Measurements from ENCODE around the gene COLGALT1. TPM values are rescaled to one million over a fixed set of nuclear protein-coding genes. Genes with fewer than 3 reads are reported as not detected.
A peak's percentile ranks its signal among the peaks of the same experiment; 100 is the strongest.
"Not testable (repeated sequence)": the region's sequence is repeated elsewhere in the genome, so short reads cannot be mapped to it uniquely, and the experiment has no call there.

COLGALT1 gene
- polyA plus RNA-seq, 1 experiment, result 89.0 TPM

DNA sequence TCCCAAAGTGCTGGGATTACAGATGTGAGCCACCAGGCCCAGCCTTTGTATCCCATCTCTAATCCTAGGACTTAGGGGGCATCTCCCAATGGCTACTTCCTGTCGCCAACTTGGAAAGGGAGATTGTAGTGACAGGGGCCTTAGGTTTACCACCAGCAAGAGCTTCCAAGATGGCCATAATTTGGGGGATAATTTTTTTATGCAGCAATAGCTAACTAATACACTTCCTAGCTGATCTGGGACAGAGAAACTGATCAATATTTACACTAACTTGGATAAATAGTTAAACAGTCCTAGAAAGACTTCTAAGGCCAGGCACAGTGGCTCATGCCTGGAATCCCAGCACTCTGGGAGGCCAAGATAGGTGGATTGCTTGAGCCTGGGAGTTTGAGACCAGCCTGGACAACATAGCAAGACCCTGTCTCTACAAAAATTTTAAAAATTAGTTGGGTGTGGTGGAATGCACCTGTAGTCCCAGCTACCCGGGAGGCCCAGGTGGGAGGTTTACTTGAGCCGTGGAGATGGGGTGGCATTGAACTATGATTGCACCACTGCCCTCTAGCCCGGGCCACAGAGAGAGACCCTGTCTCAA is 5.3 kb upstream of the COLGALT1 start:
- Histone ChIP-seq H3K4me3 (ENCODE audit: low read depth, low read length) (no peak overlapping the region), H3K9me3 (ENCODE audit: control insufficient read depth, insufficient read depth, low read length) (no peaks in the 10 kb centered on the region; the same call in none of the 2 replicates), H3K27me3 (ENCODE audit: control insufficient read depth, insufficient read depth, low read length) (no peaks in the 10 kb centered on the region), H3K27ac (ENCODE audit: low read depth, low read length) (no peak overlapping the region)
- TF ChIP-seq, protein P1, sequence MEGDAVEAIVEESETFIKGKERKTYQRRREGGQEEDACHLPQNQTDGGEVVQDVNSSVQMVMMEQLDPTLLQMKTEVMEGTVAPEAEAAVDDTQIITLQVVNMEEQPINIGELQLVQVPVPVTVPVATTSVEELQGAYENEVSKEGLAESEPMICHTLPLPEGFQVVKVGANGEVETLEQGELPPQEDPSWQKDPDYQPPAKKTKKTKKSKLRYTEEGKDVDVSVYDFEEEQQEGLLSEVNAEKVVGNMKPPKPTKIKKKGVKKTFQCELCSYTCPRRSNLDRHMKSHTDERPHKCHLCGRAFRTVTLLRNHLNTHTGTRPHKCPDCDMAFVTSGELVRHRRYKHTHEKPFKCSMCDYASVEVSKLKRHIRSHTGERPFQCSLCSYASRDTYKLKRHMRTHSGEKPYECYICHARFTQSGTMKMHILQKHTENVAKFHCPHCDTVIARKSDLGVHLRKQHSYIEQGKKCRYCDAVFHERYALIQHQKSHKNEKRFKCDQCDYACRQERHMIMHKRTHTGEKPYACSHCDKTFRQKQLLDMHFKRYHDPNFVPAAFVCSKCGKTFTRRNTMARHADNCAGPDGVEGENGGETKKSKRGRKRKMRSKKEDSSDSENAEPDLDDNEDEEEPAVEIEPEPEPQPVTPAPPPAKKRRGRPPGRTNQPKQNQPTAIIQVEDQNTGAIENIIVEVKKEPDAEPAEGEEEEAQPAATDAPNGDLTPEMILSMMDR (IDR thresholded peaks at IDR 0.05; ENCODE audit: low read depth, low read length), result no peak
- DNase-seq (ENCODE audit: low read depth, low spot score), result no peak
- POLR2A ChIA-PET, result interaction anchor here (0.6 kb wide), 1 partner anchor 39 kb away, joined by 5 read pairs; no protein-coding TSS in a partner anchor
- CTCF ChIA-PET, result no interaction called here

DNA sequence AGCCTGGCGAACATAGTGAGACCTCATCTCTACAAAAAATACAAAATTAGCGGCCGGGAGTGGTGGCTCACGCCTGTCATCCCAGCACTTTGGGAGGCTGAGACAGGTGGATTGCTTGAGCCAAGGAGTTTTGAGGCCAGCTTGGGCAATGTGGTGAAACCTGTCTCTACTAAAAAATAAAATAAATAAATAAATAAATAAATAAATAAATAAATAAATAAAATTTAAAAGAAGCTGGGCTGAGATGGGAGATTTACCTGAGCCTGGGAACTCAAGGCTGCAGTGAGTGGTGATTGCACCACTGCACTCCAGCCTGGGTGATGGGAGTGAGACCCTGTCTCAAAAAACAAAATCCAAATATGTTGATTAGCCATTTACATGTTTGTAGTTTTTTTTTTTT is 2.7 kb upstream of the COLGALT1 start:
- ChIA-PET POLR2A (interaction anchor here (1.0 kb wide), 1 partner anchor 8 kb away, joined by 4 read pairs; no protein-coding TSS in a partner anchor), CTCF (interaction anchor here (0.8 to 1.3 kb wide), 2 partner anchors 21 to 57 kb away, joined by 3 to 5 read pairs; no protein-coding TSS in a partner anchor)
- H3K4me3 ChIP-seq (ENCODE audit: low read depth, low read length); H3K27me3 ChIP-seq (ENCODE audit: control insufficient read depth, insufficient read depth, low read length); DNase-seq (ENCODE audit: low read depth, low spot score); H3K27ac ChIP-seq (ENCODE audit: low read depth, low read length); H3K9me3 ChIP-seq (ENCODE audit: control insufficient read depth, insufficient read depth, low read length): not testable (repeated sequence)

DNA sequence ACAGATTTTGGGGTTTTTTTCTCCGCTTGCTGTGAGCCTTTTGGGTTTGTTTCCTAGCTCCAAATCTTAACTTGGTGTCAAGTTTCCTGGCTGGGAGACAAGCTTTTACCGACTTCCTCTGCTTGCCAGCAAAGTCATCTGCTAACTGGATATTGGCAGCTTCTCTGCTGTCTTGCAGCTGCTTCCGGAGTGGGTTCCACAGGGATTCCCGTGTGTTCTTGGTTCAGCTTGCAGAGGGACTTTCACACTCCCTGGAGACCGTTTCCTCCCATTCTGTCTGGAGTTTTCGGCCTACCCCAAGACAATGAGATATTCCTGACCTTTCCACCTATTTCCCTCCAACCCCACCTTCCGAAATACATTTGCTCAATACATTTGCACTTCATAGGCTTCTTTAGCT is 2.2 kb upstream of the COLGALT1 start:
- H3K4me3 ChIP-seq (ENCODE audit: low read depth, low read length), result peak overlapping the region; percentile 22
- TF ChIP-seq, protein P1 (IDR thresholded peaks at IDR 0.05; ENCODE audit: low read depth, low read length), result no peak
- no peaks in the 10 kb centered on the region; the same call in none of the 2 replicates for H3K9me3 ChIP-seq (ENCODE audit: control insufficient read depth, insufficient read depth, low read length)
- POLR2A ChIA-PET, result interaction anchor here (0.6 to 1.0 kb wide), 3 partner anchors 8 to 394 kb away, joined by 4 to 8 read pairs (median 4); no protein-coding TSS in a partner anchor
- DNase-seq (ENCODE audit: low read depth, low spot score), result peak; percentile 79
- peak overlapping the region; percentile 61 for H3K27ac ChIP-seq (ENCODE audit: low read depth, low read length)
- CTCF ChIA-PET, result interaction anchor here (1.3 kb wide), 1 partner anchor 20 kb away, joined by 5 read pairs; no protein-coding TSS in a partner anchor
- H3K27me3 ChIP-seq (ENCODE audit: control insufficient read depth, insufficient read depth, low read length), result no peaks in the 10 kb centered on the region

DNA sequence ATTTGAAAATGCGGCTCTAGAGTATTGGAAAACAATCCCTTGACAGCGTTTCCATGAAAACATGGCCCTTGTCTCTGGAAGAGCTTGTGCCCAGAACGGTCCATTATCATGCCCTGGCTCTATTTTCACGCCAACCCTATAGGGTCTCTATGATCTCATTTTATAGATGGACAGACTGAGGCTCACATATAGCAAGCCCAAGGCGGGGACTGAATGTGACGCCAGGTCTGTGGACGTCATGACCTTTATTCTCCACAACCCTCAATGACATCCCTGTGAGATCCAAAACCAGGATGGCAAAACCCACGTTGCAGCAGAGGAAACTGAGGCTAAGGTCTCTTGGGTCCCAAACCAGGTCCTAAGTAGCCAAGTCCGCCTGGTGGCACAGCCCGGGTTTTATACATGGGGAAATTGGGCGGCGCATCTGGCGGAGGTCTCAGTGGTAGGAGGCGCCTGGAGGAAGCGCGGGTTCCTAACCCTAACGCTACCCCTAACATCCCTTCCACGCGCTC is 425 bp upstream of the COLGALT1 start:
- Histone ChIP-seq H3K9me3 (ENCODE audit: control insufficient read depth, insufficient read depth, low read length) (no peaks in the 10 kb centered on the region; the same call in 1 of the 2 replicates), H3K27me3 (ENCODE audit: control insufficient read depth, insufficient read depth, low read length) (no peaks in the 10 kb centered on the region), H3K27ac (ENCODE audit: low read depth, low read length) (no peak overlapping the region), H3K4me3 (ENCODE audit: low read depth, low read length) (peak overlapping the region; percentile 56)
- POLR2A ChIA-PET, result no interaction called here
- TF ChIP-seq, protein P1 (IDR thresholded peaks at IDR 0.05; ENCODE audit: low read depth, low read length), result no peak
- CTCF ChIA-PET, result interaction anchor here (0.8 kb wide), 1 partner anchor 13 kb away, joined by 3 read pairs; no protein-coding TSS in a partner anchor
- no peak for DNase-seq (ENCODE audit: low read depth, low spot score)

DNA sequence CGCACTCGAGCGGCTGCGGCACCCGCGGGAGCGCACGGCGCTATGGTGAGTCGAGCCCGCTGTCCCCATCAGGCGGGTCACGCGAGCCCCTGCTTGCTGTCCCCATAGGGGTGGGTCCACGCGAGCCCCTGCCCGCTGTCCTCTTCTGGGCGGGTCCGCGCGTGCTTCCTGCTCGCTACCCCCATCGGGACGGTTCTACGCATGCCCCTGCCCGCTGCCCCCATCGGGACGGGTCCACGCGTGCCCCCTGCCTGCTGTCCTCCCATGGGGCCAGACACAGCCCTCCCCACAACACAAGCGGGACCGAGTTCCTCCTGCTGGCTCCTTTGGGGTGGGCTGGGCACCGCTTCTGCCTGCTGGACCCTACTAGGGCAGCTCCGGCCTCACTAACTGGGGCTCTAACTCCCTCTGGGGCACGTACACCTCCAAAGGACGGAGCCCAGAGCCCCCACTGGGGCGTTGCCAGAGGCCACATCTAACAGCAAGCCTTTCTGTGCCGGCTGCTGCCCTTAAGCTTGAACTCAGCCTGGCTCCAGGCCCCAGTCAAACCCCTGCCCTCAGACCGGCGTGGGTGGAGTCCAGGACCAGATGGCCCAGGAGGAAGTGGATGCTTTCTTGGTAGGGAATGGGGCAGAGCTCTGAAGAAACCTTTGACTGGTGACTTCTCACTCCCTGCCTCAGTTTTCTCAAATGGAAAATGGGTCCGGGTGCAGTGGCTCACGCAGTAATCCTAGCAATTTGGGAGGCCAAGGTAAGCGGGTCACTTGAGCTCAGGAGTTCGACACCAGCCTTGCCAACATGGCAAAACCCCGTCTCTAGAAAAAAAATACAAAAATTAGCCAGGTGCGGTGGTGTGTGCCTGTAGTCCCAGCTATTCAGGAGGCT is 722 bp downstream of the COLGALT1 start:
- H3K9me3 ChIP-seq (ENCODE audit: control insufficient read depth, insufficient read depth, low read length), result no peaks in the 10 kb centered on the region; the same call in 1 of the 2 replicates
- CTCF ChIA-PET, result interaction anchor here (0.9 to 2.1 kb wide), 3 partner anchors 17 to 60 kb away, joined by 3 to 9 read pairs (median 8); no protein-coding TSS in a partner anchor
- TF ChIP-seq, protein P1 (IDR thresholded peaks at IDR 0.05; ENCODE audit: low read depth, low read length), result peak; percentile 11; the same call in 1 of the 2 replicates
- H3K27ac ChIP-seq (ENCODE audit: low read depth, low read length), result peak overlapping the region; percentile 39
- POLR2A ChIA-PET, result interaction anchor here (1.1 to 1.2 kb wide), 2 partner anchors 17 to 45 kb away, joined by 5 read pairs; partner anchors contain the start of gene PGLS
- H3K4me3 ChIP-seq (ENCODE audit: low read depth, low read length), result peak overlapping the region; percentile 85
- H3K27me3 ChIP-seq (ENCODE audit: control insufficient read depth, insufficient read depth, low read length), result no peaks in the 10 kb centered on the region
- no peak for DNase-seq (ENCODE audit: low read depth, low spot score)

All from AG04450 (cell line).